Stimulated activated naive B cell treated with anti-CD40 and anti-IgM and Interleukin-4, amounts not matched to agents 10 μg/mL and 1 μg/mL and 100 μg/mL, for 72 hours (primary cell): ENCODE measurements around the gene SPG11.
A peak's percentile ranks its signal among the peaks of the same experiment; 100 is the strongest.
"Not testable (repeated sequence)": the region's sequence is repeated elsewhere in the genome, so short reads cannot be mapped to it uniquely, and the experiment has no call there.

Source experiments
- ATAC-seq, 2 donors: fragments of 150-1000 bp; cut with Tn5 transposase; replicated peaks; 2 replicates each; pipeline ENCODE4 v1.10.0; 2021; ENCODE audit warnings: moderate library complexity in 1 of 2
- DNase-seq: peaks from one replicate; pipeline ENCODE4 v3.0.0; 2021
- H3K27ac Mint-ChIP-seq: one replicate; pipeline ENCODE4 v1.8.0; 2022; ENCODE audit warnings: mild to moderate bottlenecking, mixed read lengths
- H3K27me3 Mint-ChIP-seq, 2 donors: one replicate each; pipeline ENCODE4 v1.8.0; 2022; ENCODE audit warnings: mixed read lengths in 2 of 2
- H3K36me3 Mint-ChIP-seq, 2 donors: one replicate each; pipeline ENCODE4 v1.8.0; 2022; ENCODE audit warnings: mixed read lengths in 2 of 2, mild to moderate bottlenecking in 1 of 2
- H3K4me1 Mint-ChIP-seq, 2 donors: one replicate each; pipeline ENCODE4 v1.8.0; 2022; ENCODE audit warnings: mixed read lengths in 2 of 2, mild to moderate bottlenecking in 1 of 2
- H3K4me3 Mint-ChIP-seq, 2 donors: one replicate each; pipeline ENCODE4 v1.8.0; 2022; ENCODE audit warnings: mild to moderate bottlenecking in 2 of 2, mixed read lengths in 2 of 2, moderate library complexity in 1 of 2
- H3K9me3 Mint-ChIP-seq, 2 donors: one replicate each; pipeline ENCODE4 v1.8.0; 2022; ENCODE audit warnings: mixed read lengths in 2 of 2, mild to moderate bottlenecking in 1 of 2

Gene SPG11

DNA sequence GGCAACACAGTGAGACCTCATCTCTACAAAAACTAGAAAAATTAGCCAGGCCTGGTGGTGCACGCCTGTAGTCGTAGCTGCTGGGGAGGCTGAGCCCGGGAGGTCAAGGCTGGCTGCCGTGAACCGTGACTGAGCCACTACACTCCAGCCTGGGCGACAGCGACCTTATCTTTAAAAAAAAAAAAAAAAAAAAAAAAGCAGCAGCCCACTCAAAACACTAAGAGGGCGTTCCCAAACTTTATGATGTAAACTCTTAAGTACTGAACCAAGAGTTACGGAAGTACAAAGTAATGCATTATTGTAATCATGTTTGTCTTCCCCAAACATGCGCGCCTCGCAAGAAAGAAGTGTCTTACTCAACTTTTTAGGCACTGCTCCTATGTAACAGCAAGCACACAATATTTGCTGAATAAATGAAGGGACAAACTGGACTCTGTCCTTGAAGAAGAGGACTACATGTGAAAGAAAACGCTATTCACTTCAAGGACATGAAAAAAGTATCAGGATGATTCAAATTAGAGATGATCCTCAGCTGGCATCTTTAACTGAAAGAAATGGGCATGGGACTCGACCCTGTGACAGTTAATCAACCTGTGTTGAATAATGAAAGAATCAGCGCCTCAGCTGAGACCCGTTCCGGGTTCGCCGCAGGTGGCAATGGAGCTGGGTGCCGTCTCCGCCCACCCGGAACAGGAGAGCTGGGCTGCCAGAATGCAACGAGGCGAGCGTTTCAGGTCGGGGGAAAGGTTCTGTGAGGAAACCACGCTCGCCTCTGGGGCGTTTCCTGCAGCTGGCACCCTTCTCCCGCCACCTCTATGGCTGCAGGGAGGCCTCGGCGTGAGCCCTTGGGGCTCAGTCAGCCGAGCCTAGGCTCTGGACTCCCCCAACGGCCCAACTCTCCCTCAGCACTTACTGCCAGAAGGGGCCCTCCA, 718 bp downstream of the SPG11 start:
- Mint-ChIP-seq H3K4me3 (peak overlapping the region; percentile 88 to 98), H3K9me3 (no peaks in the 10 kb centered on the region), H3K4me1 (peaks cover 32 to 50% of the 10 kb centered on the region in 2 donors), H3K36me3 (peaks cover 11 to 15% of the 10 kb centered on the region in 2 donors), H3K27me3 (no peaks in the 10 kb centered on the region), H3K27ac (peak overlapping the region; percentile 95)
- peak; percentile 71 to 72 for ATAC-seq
- peak; percentile 80 for DNase-seq

- H3K27me3 Mint-ChIP-seq, result no peaks in the 10 kb centered on the region
- peak overlapping the region; percentile 58 to 62 for H3K4me3 Mint-ChIP-seq
- peaks cover 11 to 16% of the 10 kb centered on the region in 2 donors for H3K36me3 Mint-ChIP-seq
- no peaks in the 10 kb centered on the region for H3K9me3 Mint-ChIP-seq
- no peak for DNase-seq
- H3K4me1 Mint-ChIP-seq, result peaks cover 25 to 47% of the 10 kb centered on the region in 2 donors
- H3K27ac Mint-ChIP-seq, result peak overlapping the region; percentile 59
- no peak for ATAC-seq
These were observed 1.9 kb downstream of the SPG11 start for GRCh38 chr15:44661576-44661975.

- peaks cover 21 to 41% of the 10 kb centered on the region in 2 donors for H3K4me1 Mint-ChIP-seq
- peaks cover 20 to 25% of the 10 kb centered on the region in 2 donors for H3K36me3 Mint-ChIP-seq
- DNase-seq, result no peak
- no peak for ATAC-seq
- no peaks in the 10 kb centered on the region for H3K27me3 Mint-ChIP-seq
- no peak overlapping the region for H3K4me3 Mint-ChIP-seq
- peak overlapping the region; percentile 16 for H3K27ac Mint-ChIP-seq
- no peaks in the 10 kb centered on the region for H3K9me3 Mint-ChIP-seq
These were observed 4.4 kb downstream of the SPG11 start for GRCh38 chr15:44659056-44659455.

GRCh38 chr15:44657378-44657777, 6.1 kb downstream of the SPG11 start:
- Mint-ChIP-seq H3K36me3 (peaks cover 20 to 29% of the 10 kb centered on the region in 2 donors), H3K27me3 (no peaks in the 10 kb centered on the region)

GRCh38 chr15:44656913-44657312, 6.5 kb downstream of the SPG11 start:
- no peak for ATAC-seq
- H3K27ac Mint-ChIP-seq, result peak overlapping the region; percentile 27
- H3K9me3 Mint-ChIP-seq, result no peaks in the 10 kb centered on the region
- peaks cover 20 to 29% of the 10 kb centered on the region in 2 donors for H3K36me3 Mint-ChIP-seq
- no peak for DNase-seq
- H3K27me3 Mint-ChIP-seq, result no peaks in the 10 kb centered on the region
- peaks cover 19 to 35% of the 10 kb centered on the region in 2 donors for H3K4me1 Mint-ChIP-seq
- no peak overlapping the region for H3K4me3 Mint-ChIP-seq

More at GRCh38 chr15:44657378-44657777, 6.1 kb downstream of the SPG11 start:
- DNase-seq, result no peak
- no peaks in the 10 kb centered on the region for H3K9me3 Mint-ChIP-seq
- no peak overlapping the region for H3K4me3 Mint-ChIP-seq
- peaks cover 19 to 36% of the 10 kb centered on the region in 2 donors for H3K4me1 Mint-ChIP-seq
- H3K27ac Mint-ChIP-seq, result no peak overlapping the region
- ATAC-seq, result no peak

- DNase-seq (no peak), ATAC-seq (peak; percentile 69 to 82)
- H3K4me3 Mint-ChIP-seq, result peak overlapping the region; percentile 2 to 29
- peaks cover 18 to 36% of the 10 kb centered on the region in 2 donors for H3K4me1 Mint-ChIP-seq
- H3K36me3 Mint-ChIP-seq, result peaks cover 25 to 34% of the 10 kb centered on the region in 2 donors
- no peaks in the 10 kb centered on the region for H3K9me3 Mint-ChIP-seq
- H3K27me3 Mint-ChIP-seq, result no peaks in the 10 kb centered on the region
- H3K27ac Mint-ChIP-seq, result peak overlapping the region; percentile 20
These were observed 7.2 kb downstream of the SPG11 start for GRCh38 chr15:44656298-44656697.

GRCh38 chr15:44654858-44655257, 8.6 kb downstream of the SPG11 start:
- no peak overlapping the region for H3K4me3 Mint-ChIP-seq
- no peak for DNase-seq
- no peak for ATAC-seq
- no peaks in the 10 kb centered on the region for H3K27me3 Mint-ChIP-seq
- peaks cover 30 to 43% of the 10 kb centered on the region in 2 donors for H3K36me3 Mint-ChIP-seq
- H3K9me3 Mint-ChIP-seq, result no peaks in the 10 kb centered on the region
- peaks cover 14 to 28% of the 10 kb centered on the region in 2 donors for H3K4me1 Mint-ChIP-seq
- H3K27ac Mint-ChIP-seq, result no peak overlapping the region

DNA sequence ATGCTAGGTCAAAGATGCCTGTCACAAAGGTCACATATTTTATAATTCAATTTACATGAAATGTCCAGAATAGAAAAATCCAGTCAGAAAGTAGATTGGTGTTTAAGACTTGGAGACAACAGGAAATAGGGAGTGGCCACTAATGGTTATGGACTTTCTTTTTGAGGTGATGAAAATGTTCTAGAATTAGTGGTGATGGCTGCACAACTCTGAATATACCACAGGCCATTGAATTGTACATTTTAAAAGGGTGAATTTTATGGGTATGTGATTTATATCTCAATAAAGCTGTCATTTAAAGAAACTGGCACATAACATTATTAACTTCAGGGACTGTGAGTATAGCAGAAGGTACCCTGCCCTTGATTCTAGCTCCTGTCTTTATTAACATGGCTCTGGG, 15.8 kb downstream of the SPG11 start:
- Mint-ChIP-seq H3K27me3 (no peaks in the 10 kb centered on the region), H3K27ac (no peak overlapping the region), H3K4me3 (no peak overlapping the region), H3K36me3 (peaks cover 51 to 61% of the 10 kb centered on the region in 2 donors), H3K4me1 (peaks cover 27 to 35% of the 10 kb centered on the region in 2 donors), H3K9me3 (peaks cover 4 to 9% of the 10 kb centered on the region in 2 donors)
- ATAC-seq (no peak), DNase-seq (no peak)

DNA sequence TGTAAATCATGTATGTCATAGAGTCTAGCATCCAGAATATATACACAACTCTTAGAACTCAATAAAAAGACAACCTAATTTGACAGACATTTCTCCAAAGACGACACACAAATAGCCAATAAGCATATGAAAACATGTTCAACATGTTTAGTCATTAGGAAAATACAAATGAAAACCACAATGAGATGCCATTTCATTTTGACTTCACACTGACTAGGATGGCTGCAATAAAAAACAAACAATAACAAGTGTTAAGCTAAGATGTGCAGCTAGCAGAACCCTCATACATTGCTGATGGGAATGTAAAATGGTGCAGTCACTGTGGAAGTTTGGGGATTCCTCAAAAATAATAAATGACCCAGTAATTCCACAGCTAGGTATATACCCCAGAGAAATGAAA, 16.4 kb downstream of the SPG11 start:
- Mint-ChIP-seq H3K27ac (no peak overlapping the region), H3K9me3 (peaks cover 4 to 9% of the 10 kb centered on the region in 2 donors), H3K36me3 (peaks cover 51 to 61% of the 10 kb centered on the region in 2 donors), H3K4me3 (no peak overlapping the region), H3K4me1 (peaks cover 27 to 35% of the 10 kb centered on the region in 2 donors), H3K27me3 (no peaks in the 10 kb centered on the region)
- no peak for ATAC-seq
- DNase-seq, result no peak

- no peaks in the 10 kb centered on the region for H3K27me3 Mint-ChIP-seq
- H3K4me1 Mint-ChIP-seq, result peaks cover 27 to 34% of the 10 kb centered on the region in 2 donors
- H3K27ac Mint-ChIP-seq, result no peak overlapping the region
- DNase-seq (no peak), ATAC-seq (no peak)
- H3K36me3 Mint-ChIP-seq, result peaks cover 50 to 61% of the 10 kb centered on the region in 2 donors
- H3K4me3 Mint-ChIP-seq, result no peak overlapping the region
- H3K9me3 Mint-ChIP-seq, result peaks cover 4 to 9% of the 10 kb centered on the region in 2 donors
These were observed 17.0 kb downstream of the SPG11 start for GRCh38 chr15:44646460-44646859.

GRCh38 chr15:44641651-44642050, 21.8 kb downstream of the SPG11 start:
- H3K4me3 Mint-ChIP-seq, result no peak overlapping the region
- peaks cover 25 to 42% of the 10 kb centered on the region in 2 donors for H3K4me1 Mint-ChIP-seq
- peaks cover 51 to 64% of the 10 kb centered on the region in 2 donors for H3K36me3 Mint-ChIP-seq

GRCh38 chr15:44636976-44637375, 26.5 kb downstream of the SPG11 start:
- Mint-ChIP-seq H3K27me3 (no peaks in the 10 kb centered on the region), H3K4me1 (peaks cover 2 to 15% of the 10 kb centered on the region in 2 donors), H3K9me3 (peaks cover 0 to 2% of the 10 kb centered on the region in 2 donors), H3K27ac (no peak overlapping the region), H3K36me3 (peaks cover 46 to 59% of the 10 kb centered on the region in 2 donors), H3K4me3 (no peak overlapping the region)
- no peak for DNase-seq
- ATAC-seq, result no peak

More at GRCh38 chr15:44641651-44642050, 21.8 kb downstream of the SPG11 start:
- ATAC-seq, result no peak
- no peak for DNase-seq
- Mint-ChIP-seq H3K9me3 (peaks cover 4 to 8% of the 10 kb centered on the region in 2 donors), H3K27me3 (no peaks in the 10 kb centered on the region), H3K27ac (peak overlapping the region; percentile 56)

DNA sequence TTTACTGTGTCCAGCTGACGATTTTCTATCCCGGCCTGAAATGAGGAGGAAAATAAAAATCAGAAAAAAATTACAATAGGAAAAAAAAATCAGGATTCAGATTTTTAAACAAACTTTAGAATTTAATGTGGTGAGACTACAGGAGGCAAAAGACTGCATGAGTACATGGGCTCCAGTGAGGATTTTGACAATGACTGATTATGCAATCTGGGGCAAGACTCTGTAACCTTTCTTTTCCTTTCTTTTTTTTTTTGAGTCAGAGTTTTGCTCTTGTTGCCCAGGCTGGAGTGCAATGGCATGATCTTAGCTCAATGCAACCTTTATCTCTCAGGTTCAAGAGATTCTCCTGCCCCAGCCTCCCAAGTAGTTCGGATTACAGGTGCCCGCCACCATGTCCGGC, 29.9 kb downstream of the SPG11 start:
- Mint-ChIP-seq H3K27me3 (no peaks in the 10 kb centered on the region), H3K9me3 (peaks cover 0 to 2% of the 10 kb centered on the region in 2 donors), H3K27ac (peak overlapping the region; percentile 84), H3K4me1 (peaks cover 4% of the 10 kb centered on the region in 2 donors), H3K36me3 (peaks cover 35 to 57% of the 10 kb centered on the region in 2 donors), H3K4me3 (no peak overlapping the region)
- DNase-seq, result no peak
- peak in 1 of 2 donors; percentile 60 for ATAC-seq

GRCh38 chr15:44625286-44625685, 38.2 kb downstream of the SPG11 start:
- Mint-ChIP-seq H3K27ac (peak overlapping the region; percentile 76), H3K4me1 (peaks cover 5 to 14% of the 10 kb centered on the region in 2 donors), H3K36me3 (peaks cover 35 to 63% of the 10 kb centered on the region in 2 donors)
- ATAC-seq, result peak; percentile 83 to 88
- not testable (repeated sequence) for H3K9me3 Mint-ChIP-seq, H3K4me3 Mint-ChIP-seq, H3K27me3 Mint-ChIP-seq
- DNase-seq, result peak; percentile 3
